Peyer's patch (tissue), 4 donors: ENCODE data around the gene QDPR.

Source experiments
- CTCF ChIP-seq, 6 experiments: fragments of 450-650 bp in 4 of 6; fragments of 200-600 bp in 2 of 6; sonication (generic) in 1 of 6; IDR thresholded peaks; one replicate each; pipeline ENCODE4 v1.5.1; 2017 to 2019; ENCODE audit warnings: antibody characterized with exemption in 6 of 6, mild to moderate bottlenecking in 3 of 6, moderate library complexity in 1 of 6
- POLR2A ChIP-seq, 2 donors: fragments of 450-650 bp; IDR thresholded peaks; one replicate each; pipeline ENCODE4 v1.5.1; 2017; ENCODE audit warnings: antibody characterized with exemption in 2 of 2, mild to moderate bottlenecking in 2 of 2, moderate library complexity in 2 of 2

- TF ChIP-seq POLR2A (IDR thresholded peaks at IDR 0.05) (no peak), CTCF (IDR thresholded peaks at IDR 0.05) (no peak)
Observed at GRCh38 chr4:17546678-17547077, 34.8 kb upstream of the QDPR start.
